Keratinocyte (primary cell): Measurements from ENCODE around the gene TMOD3. TPM values are rescaled to one million over a fixed set of nuclear protein-coding genes. Genes with fewer than 3 reads are reported as not detected.

Source experiments
- DNase-seq: peaks from one replicate; pipeline ENCODE4 v3.0.0-alpha.2; 2011; ENCODE audit warnings: low read depth, missing footprints, low spot score
- FAIRE-seq: peaks from 2 replicates; lab custom pipeline; 2011; peaks lifted over from hg19 to GRCh38; lab: Jason Lieb, UNC
- H2AFZ ChIP-seq: 2 replicates; pipeline ENCODE4 v1.6.0; 2012; ENCODE audit warnings: low read length, control low read depth, inconsistent platforms; ENCODE audit not compliant: control insufficient read depth
- H3K27ac ChIP-seq: 2 replicates; pipeline ENCODE4 v1.5.1; 2011; ENCODE audit warnings: low read length; ENCODE audit not compliant: control insufficient read depth, insufficient read depth
- H3K27me3 ChIP-seq: 3 replicates; pipeline ENCODE4 v1.6.0; 2011; ENCODE audit warnings: low read length; ENCODE audit not compliant: control insufficient read depth, insufficient read depth; ENCODE audit errors: extremely low read depth
- H3K36me3 ChIP-seq, 2 experiments: 2 replicates in 1 of 2; 3 replicates in 1 of 2; pipeline ENCODE4 v1.5.1; 2011; ENCODE audit warnings: low read length in 2 of 2, mild to moderate bottlenecking in 1 of 2; ENCODE audit not compliant: control insufficient read depth in 2 of 2, insufficient read depth in 2 of 2; ENCODE audit errors: extremely low read depth in 1 of 2
- H3K4me1 ChIP-seq: 3 replicates; pipeline ENCODE4 v1.5.1; 2011; ENCODE audit warnings: low read length; ENCODE audit not compliant: control insufficient read depth, insufficient read depth; ENCODE audit errors: extremely low read depth
- H3K4me2 ChIP-seq: 3 replicates; pipeline ENCODE4 v1.6.0; 2011; ENCODE audit warnings: low read depth, low read length; ENCODE audit not compliant: control insufficient read depth, insufficient read depth; ENCODE audit errors: extremely low read depth
- H3K4me3 ChIP-seq, 3 experiments: fragments of 200-600 bp in 1 of 3; sonication (generic) in 1 of 3; 2 replicates in 2 of 3; 3 replicates in 1 of 3; pipeline ENCODE4 v1.5.1; 2011 to 2016; ENCODE audit warnings: low read length in 3 of 3, mild to moderate bottlenecking in 3 of 3, control low read depth in 2 of 3, inconsistent platforms in 1 of 3, low read depth in 1 of 3, mixed read lengths in 1 of 3, mixed run types in 1 of 3, moderate library complexity in 1 of 3; ENCODE audit not compliant: control insufficient read depth in 2 of 3, insufficient read depth in 2 of 3; ENCODE audit errors: extremely low read depth in 1 of 3
- H3K79me2 ChIP-seq: 2 replicates; pipeline ENCODE4 v1.6.0; 2012; ENCODE audit warnings: low read length; ENCODE audit not compliant: control insufficient read depth, insufficient read depth
- H3K9ac ChIP-seq: 3 replicates; pipeline ENCODE4 v1.6.0; 2011; ENCODE audit warnings: low read length; ENCODE audit not compliant: control insufficient read depth, insufficient read depth; ENCODE audit errors: extremely low read depth
- H3K9me1 ChIP-seq: 3 replicates; pipeline ENCODE4 v1.6.0; 2011; ENCODE audit warnings: low read length; ENCODE audit not compliant: control insufficient read depth, insufficient read depth; ENCODE audit errors: extremely low read depth
- H3K9me3 ChIP-seq: 2 replicates; pipeline ENCODE4 v1.5.1; 2012; ENCODE audit warnings: low read depth, low read length; ENCODE audit not compliant: control insufficient read depth
- H4K20me1 ChIP-seq: 3 replicates; pipeline ENCODE4 v1.6.0; 2011; ENCODE audit warnings: low read length; ENCODE audit not compliant: control insufficient read depth, insufficient read depth; ENCODE audit errors: extremely low read depth
- EZH2 ChIP-seq: IDR thresholded peaks from one replicate; pipeline ENCODE4 v1.6.1; 2012; ENCODE audit warnings: inconsistent platforms, mild to moderate bottlenecking, low read length, moderate library complexity
- dilution Hi-C: fragments of 300-500 bp; cut with MboI; formaldehyde crosslinking; loops from one replicate; pipeline ENCODE4 v1.7.0; 2020; ENCODE audit warnings: low sequenced_read_pairs; ENCODE audit not compliant: extremely low pct_ligation_motif_present
- polyA plus RNA-seq, 5 experiments: library from polyadenylated mRNA; depleted of rRNA in 3 of 5; stranded (reverse) in 3 of 5; stranded (forward) in 1 of 5; unstranded in 1 of 5; fragments of >200 nt; gene quantifications; 1 replicate in 1 of 5; 2 replicates in 3 of 5; 3 replicates in 1 of 5; pipeline versions ENCODE4 v1.2.1 to v1.2.3, GENCODE V29; 2011 to 2012; ENCODE audit warnings: missing spikeins in 2 of 5, low read depth in 1 of 5, low replicate concordance in 1 of 5
- TF ChIP-seq, protein P1 (sequence below), 3 experiments: IDR thresholded peaks in 1 of 3; conservative IDR thresholded peaks in 1 of 3; optimal IDR thresholded peaks in 1 of 3; 2 replicates in 2 of 3; 3 replicates in 1 of 3; pipeline versions ENCODE3 to v1.5.1; 2011; ENCODE audit warnings: low read length in 3 of 3, mild to moderate bottlenecking in 3 of 3, moderate library complexity in 2 of 3, control low read depth in 1 of 3, inconsistent platforms in 1 of 3; ENCODE audit not compliant: insufficient read depth in 2 of 3; ENCODE audit errors: extremely low read depth in 1 of 3

Gene TMOD3
- polyA plus RNA-seq, 1 donor (not counting 4 experiments of a cell fraction or from before 2014, with no cell fraction given): 100 TPM

DNA sequence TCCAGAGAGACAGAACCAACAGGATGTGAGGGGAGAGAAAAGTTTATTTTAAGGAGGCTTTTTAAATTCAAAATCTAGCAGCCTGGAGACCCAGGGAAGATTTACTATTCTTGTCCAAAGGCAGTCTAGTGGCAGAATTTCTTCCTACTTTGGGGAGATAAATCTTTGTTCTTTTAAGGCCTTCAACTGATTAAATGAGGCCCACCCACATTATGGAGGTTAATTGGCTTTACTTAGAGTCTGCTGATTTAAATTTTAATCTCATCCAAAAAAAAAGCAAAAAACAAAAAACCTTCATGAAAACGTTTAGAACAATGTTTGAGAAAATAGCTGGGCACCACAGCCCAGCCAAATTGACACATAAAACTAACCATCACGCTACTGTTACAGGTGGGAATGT is 41.3 kb downstream of the TMOD3 start:
- DNase-seq (no peak), FAIRE-seq (no peak)
- Histone ChIP-seq H3K9ac (no peak overlapping the region), H3K79me2 (peaks cover 65% of the 10 kb centered on the region), H3K9me1 (no peaks in the 10 kb centered on the region), H3K4me1 (peaks cover 58% of the 10 kb centered on the region), H3K9me3 (no peaks in the 10 kb centered on the region), H3K4me2 (no peak overlapping the region), H3K27me3 (no peaks in the 10 kb centered on the region), H2AFZ (no peak overlapping the region), H3K36me3 (peaks cover 8 to 25% of the 10 kb centered on the region in 2 experiments), H4K20me1 (no peaks in the 10 kb centered on the region), H3K27ac (no peak overlapping the region), H3K4me3 (no peak overlapping the region)
- dilution Hi-C loops: no loop called here
- TF ChIP-seq EZH2: no peak
- TF ChIP-seq, protein P1, sequence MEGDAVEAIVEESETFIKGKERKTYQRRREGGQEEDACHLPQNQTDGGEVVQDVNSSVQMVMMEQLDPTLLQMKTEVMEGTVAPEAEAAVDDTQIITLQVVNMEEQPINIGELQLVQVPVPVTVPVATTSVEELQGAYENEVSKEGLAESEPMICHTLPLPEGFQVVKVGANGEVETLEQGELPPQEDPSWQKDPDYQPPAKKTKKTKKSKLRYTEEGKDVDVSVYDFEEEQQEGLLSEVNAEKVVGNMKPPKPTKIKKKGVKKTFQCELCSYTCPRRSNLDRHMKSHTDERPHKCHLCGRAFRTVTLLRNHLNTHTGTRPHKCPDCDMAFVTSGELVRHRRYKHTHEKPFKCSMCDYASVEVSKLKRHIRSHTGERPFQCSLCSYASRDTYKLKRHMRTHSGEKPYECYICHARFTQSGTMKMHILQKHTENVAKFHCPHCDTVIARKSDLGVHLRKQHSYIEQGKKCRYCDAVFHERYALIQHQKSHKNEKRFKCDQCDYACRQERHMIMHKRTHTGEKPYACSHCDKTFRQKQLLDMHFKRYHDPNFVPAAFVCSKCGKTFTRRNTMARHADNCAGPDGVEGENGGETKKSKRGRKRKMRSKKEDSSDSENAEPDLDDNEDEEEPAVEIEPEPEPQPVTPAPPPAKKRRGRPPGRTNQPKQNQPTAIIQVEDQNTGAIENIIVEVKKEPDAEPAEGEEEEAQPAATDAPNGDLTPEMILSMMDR (optimal IDR thresholded peaks at IDR 0.05 in 1 of 3, IDR thresholded peaks at IDR 0.05 in 1 of 3, conservative IDR thresholded peaks at IDR 0.05 in 1 of 3; ENCODE audit: extremely low read depth in 1 of 3, insufficient read depth in 2 of 3, low read length in 3 of 3): no peak

DNA sequence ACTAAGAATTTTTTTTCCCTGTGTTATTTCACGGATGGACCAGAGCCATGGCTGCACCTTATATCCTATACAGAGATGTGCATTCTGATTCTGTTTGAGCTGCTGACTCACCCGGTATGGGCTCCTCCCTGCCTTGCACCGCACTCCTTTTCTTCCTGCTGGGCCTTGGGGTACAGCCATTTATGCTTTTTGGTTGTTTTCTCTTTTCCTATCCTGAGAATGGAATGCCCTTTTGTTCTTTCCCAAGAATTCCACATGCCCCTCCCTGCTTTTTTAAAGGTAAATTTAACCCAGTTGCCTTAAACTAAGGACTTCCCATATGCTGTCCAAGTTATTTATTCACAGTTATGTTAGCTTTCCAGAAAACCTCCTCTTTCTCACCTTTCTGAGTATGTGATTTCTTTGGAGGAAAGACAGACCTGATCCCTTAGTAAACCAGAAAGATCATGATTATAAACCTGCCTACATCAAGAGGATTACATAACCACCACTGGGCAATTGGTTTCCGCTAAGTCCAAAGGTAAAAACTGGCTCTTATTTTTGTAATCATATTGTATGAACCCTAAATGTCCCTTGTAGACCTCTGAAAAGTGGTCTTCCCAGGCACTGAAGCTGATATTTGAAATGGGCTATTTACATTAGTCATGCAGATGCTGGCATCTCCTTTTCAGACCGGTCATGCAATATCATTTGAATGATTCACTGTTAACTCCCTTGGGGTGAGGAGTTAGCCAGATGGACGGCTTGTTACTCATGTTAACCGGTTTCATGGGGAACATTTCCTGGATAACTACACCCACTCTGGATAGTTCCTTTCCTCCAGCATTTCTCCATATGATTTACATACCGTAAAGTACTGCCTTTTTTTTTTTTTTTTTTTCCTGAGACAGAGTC is 45.5 kb downstream of the TMOD3 start:
- dilution Hi-C loops: no loop called here
- DNase-seq: peak; percentile 90
- peak overlapping the region; percentile 81 for H3K4me2 ChIP-seq
- no peak overlapping the region for H2AFZ ChIP-seq
- H3K9me1 ChIP-seq: no peaks in the 10 kb centered on the region
- peak overlapping the region; percentile 86 for H3K9ac ChIP-seq
- H3K27me3 ChIP-seq: no peaks in the 10 kb centered on the region
- FAIRE-seq: peak; percentile 93
- H3K36me3 ChIP-seq: peaks cover 12 to 17% of the 10 kb centered on the region in 2 experiments
- no peaks in the 10 kb centered on the region for H3K9me3 ChIP-seq
- peak overlapping the region; percentile 100 for H3K27ac ChIP-seq
- no peaks in the 10 kb centered on the region for H4K20me1 ChIP-seq
- H3K79me2 ChIP-seq: peaks cover 57% of the 10 kb centered on the region
- H3K4me1 ChIP-seq: peaks cover 61% of the 10 kb centered on the region
- TF ChIP-seq, protein P1 (optimal IDR thresholded peaks at IDR 0.05 in 1 of 3, IDR thresholded peaks at IDR 0.05 in 1 of 3, conservative IDR thresholded peaks at IDR 0.05 in 1 of 3; ENCODE audit: extremely low read depth in 1 of 3, insufficient read depth in 2 of 3, low read length in 3 of 3): no peak
- TF ChIP-seq EZH2: no peak
- H3K4me3 ChIP-seq: peak overlapping the region in 2 of 3 experiments; percentile 49 to 53
